ENCODE measurements around the gene SUFU. TPM values are rescaled to one million over a fixed set of nuclear protein-coding genes. Genes with fewer than 3 reads are reported as not detected.

Gene SUFU
- polyA plus RNA-seq, 1 donor: 14.6 TPM

DNA sequence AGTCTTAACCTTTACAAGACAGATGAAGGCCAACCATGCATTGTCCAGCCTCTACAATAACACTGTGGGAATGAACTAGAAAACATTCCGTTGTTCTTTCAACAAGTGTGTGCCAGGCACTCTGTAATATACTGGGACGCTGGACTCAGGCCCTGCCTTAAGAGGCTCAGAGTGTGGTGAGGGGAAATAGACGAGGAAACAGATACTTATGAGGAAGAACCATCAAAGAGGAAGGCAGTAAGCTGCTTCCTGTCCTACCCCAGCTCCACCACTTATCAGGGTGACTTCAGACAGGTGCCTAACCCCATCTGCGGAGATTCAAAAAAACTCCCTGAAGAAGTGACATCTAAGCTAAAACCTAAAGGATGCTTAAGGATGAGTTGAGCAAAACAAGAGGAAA lies 131.6 kb downstream of the SUFU start:
- no peak for DNase-seq (ENCODE audit: low read depth)

DNA sequence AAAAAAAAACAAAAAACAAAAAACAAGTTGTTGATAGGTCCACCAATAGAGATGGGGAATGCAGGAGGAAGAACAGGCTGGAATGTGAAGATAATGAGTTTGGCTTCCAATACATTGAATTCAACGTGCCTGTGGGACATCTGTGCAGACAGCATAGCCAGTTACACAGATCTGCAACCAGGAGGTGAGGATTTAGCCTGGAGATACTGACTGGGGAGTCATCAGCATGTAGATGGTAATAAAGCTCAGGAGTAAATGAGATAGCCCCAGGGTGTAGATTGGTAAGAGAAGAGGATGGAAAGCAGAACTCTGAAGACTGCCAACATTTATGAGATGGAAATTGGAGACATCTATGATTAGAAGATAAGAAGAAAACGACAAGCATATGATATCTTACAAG lies 135.8 kb downstream of the SUFU start:
- DNase-seq (ENCODE audit: low read depth): no peak

DNA sequence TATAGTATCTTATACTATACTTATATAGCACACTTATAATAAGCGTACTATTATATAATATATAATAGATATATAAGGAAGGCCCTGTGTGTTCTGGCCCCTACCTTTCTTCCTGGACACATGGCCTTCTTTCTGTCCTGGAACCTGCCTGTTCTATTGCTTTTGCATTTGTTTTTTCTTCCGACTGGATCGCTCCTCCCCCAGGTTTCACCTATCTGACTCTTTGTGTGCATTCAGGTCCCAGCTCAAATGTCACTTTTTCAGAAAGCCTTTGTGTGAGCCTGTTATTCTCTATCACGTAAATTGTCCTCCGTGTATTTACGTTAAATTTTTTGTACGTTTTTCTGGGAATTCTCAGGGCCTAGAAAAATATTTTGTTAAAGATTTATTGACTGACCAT lies 137.6 kb downstream of the SUFU start:
- no peak for DNase-seq (ENCODE audit: low read depth)

DNA sequence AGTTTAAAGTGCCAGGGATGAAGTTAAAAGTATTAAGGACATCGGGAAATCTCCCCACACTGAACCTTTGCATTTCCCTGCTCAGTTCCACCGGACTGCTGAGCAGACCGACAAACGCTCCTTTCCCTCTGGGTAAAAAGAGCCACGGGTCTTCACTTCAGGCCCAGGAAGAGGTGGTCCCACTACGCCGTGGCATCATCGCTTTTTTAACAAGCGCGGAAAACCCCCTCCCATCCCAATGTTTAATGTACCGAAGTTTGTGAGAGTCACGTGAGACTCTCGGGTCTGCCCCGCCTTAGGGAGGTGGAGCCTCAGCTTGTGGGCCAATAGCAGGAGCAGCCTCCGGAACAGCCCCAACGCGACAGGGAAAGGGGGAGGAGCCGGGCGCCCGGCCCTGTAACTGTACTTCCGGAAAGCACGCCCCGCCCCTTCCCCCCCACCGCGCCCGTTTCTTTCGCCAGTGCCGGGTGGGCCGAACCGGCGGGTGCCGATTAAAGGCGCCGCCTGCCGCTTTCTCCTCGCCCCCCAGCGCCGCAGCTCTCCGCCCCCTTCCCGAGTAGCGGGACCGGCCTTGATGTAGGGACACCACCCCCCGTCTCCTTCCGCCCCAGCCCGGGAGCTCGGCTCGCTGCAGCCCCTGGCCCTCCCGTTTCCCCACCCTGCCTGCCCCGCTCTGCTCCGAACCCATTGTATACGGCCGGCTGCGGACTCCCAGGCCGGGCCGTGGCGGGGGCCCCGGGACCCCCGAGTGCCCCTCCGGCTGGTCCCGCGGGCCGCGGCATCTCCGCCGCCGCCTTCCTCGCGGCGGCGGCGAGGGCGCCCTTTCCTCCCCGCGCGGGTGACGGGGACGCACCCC lies 138.3 kb downstream of the SUFU start:
- DNase-seq (ENCODE audit: low read depth): peak; percentile 90

DNA sequence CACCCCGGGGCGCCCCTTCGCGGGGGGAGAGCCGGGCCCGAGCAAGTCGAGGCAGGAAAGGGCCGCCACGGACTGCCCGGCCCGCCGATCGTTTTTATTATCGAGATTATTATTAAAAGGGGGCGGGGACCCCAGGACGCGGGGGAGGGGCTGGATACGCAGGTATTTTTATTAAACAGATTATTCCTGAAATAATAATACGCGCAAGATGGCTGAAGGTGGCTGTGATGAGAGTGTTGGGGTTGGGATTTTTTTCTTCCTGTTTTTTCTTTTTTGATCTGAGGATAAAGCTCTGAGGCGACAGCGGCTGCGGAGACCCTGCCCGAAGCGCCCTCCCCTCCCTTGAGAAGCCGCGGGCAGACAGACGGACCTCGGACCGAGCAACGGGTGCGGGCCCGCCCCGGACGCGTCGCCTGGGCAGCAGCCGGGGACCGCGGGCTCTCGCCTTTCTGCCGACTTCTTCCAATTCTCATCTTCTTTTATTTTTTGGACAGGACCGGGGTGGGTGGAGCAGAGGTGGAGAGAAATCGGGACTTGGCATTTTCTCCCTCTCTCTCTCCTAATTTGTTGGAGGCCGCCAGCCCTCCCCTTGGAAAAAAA lies 139.1 kb downstream of the SUFU start:
- peak; percentile 66 for DNase-seq (ENCODE audit: low read depth)

DNA sequence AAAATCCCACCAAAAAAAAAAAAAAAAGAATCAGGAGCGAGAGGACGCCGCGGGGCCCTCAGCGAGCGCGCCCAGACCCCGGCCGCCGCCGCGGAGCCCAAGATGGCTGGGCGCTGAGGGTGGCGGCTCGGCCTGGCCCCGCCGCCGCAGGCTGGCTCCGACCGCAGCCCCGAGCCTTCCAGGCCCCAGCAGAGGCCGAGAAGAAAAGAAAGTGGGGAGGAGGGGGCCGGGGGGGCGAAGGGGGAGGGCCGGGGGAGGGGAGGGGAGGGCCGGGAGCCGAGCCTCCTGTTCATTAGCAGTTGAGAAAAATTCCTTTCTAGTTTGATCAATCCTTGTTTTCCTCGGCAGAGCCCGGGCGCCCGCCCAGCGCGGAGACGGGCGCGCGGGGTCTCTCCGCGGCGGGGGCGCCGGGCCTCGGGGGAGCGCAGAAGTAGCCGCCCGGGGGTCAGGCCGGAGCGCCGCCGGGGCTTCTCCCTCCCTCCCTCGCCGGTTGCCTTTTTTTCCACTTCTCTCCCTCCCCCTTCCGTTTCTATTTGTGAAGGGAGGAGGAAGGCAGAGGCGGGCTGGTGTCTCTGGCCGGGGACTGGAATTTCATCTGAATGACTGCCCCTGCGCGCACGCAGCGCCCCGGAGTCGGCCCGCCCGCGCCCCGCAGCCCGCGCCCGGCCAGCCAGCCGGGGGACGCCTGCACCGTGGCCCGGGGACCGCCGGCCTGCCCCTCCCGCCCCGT lies 139.7 kb downstream of the SUFU start:
- no peak for DNase-seq (ENCODE audit: low read depth)

DNA sequence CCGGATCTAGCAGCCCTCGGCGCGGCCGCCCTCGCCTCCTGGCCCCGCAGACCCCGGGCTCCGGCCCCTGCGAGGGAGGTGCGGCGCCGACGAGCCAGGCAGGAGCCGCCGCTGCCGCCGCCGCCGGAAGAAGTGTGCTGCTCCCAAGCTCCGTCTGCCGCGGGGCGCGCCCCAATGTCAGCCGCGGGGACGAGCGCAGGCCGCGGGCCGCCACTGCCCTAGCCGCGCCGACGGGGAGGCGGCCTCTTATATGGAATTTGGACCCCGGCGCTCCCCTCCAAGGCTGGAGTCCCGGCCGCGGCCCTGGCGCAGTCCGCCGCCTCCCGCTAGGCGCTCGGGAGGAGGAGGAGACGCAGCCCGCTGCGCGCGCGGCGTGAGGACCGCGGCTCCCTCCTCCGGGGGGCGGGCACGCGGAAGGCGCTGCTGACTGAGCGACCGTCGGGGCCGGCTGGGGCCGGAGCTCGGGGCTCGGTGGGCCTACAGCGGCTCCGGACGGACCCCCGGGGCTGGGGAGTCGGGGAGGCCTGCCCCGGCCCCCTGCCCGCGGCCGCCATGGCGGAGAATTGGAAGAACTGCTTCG lies 140.4 kb downstream of the SUFU start, which contains the start of gene TRIM8:
Gene TRIM8, plus strand, starts transcription at position 414 of the 580 bp plus-strand sequence. Its CDS starts 139 bp downstream, at position 553.
- no peak for DNase-seq (ENCODE audit: low read depth)

DNA sequence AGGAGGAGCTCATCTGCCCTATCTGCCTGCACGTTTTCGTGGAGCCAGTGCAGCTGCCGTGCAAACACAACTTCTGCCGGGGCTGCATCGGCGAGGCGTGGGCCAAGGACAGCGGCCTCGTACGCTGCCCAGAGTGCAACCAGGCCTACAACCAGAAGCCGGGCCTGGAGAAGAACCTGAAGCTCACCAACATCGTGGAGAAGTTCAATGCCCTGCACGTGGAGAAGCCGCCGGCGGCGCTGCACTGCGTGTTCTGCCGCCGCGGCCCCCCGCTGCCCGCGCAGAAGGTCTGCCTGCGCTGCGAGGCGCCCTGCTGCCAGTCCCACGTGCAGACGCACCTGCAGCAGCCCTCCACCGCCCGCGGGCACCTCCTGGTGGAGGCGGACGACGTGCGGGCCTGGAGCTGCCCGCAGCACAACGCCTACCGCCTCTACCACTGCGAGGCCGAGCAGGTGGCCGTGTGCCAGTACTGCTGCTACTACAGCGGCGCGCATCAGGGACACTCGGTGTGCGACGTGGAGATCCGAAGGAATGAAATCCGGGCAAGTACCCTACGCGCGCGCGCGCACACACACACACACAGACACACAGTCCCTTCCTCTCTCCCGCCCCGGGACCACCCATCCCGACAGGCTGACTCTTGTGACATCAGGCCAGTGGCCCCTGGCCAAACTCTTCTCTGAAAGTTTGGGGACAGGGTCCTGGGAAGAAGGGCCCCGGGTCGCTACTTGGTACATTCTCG lies 141.0 kb downstream of the SUFU start:
- no peak for DNase-seq (ENCODE audit: low read depth)

DNA sequence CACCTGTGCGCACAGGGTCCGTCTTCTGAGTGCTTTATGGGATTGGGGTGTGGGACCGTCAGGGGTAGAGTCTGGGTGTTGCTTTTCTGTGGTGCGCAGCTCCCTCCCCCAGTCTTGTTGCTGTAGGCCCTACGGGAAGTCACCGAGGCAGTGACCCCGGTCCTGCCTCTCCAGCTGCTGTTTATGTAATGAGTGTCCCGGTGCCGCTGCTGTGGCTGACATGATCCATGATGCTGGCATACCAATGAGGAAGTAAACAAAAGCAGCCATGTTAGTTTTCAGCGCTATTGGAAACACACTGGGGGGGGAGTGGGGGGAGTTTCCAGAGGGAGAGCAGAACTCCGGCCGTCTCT lies 141.6 kb downstream of the SUFU start:
- DNase-seq (ENCODE audit: low read depth): peak; percentile 51

DNA sequence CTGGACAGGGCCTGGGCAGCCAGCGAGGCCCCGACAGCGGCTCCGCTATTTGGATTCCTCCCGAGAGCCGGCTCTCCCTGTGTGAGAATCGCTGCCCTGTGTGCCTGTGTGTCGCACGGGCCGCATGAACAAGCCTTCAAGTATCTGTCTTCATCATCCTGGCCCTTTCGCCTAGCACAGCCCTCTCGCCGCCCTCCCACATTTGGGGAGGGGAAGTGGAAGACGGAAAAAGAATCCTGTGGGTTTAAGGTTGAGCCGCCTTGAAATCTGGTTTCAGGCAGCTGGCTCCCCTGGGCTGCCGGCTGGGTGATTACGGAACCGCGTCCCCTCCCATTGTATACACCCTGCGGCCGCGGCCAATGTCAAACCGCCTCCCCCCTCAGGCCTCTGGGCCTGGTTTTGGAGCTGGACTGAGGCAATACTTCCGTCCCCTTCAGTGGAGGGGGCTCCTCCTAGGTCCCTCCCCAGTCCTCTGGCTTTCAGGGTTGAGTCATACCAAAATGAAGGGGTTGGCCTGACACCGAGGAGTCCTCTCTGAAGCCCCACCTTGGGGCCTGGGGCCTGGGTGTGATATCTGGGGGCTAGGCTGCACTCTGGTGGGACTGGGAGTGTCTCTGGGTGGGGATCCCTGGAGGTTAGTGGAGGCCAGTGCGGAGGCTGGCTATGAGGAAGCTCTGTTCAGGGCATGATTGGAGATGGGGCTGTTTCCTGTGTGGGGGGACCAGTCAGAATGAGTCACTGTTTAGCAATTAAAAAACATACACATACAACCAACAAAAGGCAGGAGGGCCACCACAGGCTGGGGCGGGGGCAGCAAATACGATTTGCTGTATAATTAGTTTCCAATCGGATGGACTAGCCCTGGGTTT lies 142.2 kb downstream of the SUFU start:
- peak; percentile 91 for DNase-seq (ENCODE audit: low read depth)

DNA sequence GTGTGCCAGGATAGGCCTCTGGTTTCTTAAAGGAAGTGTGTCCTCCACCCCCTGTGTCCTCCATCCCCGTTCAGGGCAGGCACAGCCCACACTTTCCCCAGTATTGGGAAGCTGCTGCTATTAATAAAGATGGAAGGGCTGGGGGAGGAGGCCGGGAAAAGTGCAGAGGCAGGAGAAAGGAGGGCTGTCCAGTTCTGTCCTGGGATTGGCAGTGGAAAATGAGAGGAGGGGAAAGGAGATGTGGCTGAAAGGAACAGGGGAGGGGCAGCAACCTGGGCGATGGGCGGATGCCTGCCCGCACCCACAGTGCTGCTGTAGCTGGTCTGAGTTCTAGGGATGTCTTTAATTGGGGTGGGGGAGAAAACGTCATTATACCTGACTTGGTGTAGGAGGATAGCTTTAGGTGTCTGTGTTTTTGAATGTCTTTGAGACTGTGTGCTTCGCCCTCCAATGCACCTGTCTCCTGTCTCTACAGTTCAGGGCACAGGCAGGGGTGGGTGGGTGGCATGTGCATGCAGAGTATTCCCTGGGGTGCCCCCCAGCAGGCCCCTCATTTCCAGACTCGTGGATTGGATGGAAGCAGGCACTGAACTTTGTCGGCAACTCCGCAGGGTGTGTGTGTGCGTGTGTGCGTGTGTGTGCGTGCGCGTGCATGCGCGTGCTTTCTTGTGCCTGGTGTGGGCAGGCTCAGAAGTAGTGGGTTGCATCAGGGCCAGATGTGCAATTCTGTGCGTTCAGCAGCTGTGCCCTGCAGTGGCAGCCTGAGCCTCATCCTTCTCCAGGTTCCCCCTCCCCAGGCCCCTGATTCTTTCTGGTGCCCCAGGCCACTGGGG lies 143.1 kb downstream of the SUFU start:
- DNase-seq (ENCODE audit: low read depth): peak; percentile 51

DNA sequence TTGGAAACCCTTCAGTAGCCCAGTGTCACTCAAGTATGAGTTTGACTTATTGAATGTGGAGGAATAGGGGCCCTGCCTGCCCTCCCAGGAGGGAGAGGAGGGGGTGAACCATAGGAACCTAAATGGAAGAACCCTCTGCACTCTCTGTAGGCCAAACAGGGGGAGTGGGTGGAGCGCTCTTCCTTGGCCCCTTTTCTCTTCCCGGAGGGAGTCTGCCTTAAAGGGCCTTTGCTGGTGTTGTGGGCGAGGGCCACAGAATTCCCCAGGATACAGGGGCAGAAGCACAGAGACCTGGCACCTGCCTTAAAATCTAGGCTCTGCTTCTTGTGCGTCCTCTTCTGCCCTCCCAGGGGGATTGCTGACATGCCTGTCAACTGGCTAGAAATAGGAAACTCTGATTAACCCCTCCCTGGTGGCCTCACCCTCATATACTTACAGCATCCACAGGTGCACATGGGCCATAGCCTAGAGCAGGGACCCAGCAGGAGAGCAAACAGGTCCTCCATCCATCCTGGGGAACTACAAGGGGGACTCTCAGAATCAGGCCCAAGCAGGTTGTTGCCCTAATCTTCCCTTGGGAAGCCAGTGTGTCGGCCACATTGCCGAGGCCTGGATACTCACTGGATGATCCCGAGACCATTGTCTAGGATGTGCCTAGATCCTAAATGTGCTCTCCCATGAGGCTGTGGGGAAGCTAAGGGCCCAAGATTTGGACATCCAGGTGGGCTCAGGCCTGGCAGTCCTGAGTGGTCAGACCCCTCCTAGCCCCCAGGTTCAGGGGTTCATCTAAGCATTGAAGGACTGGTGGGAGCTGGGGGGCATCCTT lies 143.9 kb downstream of the SUFU start:
- no peak for DNase-seq (ENCODE audit: low read depth)

DNA sequence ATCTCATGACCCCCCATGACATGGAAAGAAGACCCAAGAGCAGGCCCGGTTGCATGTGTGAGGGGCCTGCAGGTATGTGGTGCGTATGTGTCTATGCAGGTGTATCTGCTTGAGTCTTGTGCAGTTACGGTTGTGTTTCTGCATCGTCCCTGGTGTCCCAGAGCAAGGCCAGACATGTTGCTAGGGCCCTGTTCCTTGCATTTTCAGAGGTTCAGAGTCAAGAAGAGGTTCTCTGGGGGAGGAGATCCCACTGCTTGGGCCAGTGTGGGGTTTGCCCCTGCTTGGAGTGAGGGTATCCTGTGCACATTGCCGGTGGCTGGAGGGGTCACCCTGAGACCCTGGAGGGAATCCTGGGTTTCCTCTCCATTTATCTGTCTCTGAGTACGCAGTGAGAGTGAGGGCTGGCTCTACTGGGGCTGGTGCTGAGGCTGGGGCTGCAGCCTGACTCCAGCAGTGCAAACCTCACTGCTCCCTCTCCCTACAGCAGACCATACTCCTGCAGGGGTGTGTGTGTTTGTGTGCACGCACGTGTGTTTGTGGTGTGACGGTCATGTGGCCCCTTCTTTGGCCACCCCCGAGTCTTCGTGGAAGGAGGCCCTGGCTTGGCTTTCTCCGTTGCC lies 144.6 kb downstream of the SUFU start:
- no peak for DNase-seq (ENCODE audit: low read depth)

DNA sequence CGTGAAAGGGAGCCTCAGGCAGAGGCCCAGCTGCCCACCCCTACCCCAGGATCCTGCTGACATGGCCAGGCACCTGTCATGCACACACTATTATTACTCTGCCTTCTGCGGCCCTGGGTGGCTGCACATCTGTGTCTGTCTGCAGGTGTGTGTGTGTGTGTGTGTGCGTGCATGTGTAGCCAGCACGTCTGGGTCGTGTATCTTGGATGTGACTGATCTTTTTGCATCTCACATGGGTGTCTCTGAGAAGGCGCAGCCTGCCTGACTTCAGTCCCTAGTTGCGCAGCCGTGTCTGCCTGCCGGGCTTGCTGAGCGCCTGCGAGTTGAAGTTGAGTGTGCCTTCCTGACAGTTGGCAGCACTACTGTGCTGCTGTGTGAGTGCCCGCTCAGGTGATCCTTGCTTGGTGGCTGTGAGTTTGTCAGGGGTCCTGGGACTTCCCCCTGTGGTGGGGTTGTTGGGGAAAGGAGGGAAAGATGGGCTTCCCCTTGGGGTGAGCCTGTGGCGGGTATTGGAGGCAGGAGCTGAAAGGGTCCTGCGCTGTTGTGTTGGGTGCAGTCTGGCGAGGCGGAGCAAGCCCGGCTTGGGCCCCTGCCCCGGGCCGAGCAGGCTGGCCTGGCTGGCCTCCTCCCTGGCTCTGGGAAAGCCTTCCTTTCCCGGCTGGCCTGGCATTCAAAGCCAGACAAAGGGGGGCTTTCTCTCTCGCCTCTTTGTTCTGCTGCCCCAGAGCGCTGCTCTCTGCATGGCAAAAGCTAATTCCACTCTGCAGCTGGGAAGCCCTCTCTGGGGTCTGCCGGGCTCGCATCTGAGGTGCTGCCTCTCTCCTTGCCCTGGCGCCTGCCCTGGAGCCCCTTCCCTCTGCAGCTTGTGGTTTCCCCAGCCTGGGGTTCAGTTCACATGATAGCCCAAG lies 145.4 kb downstream of the SUFU start:
- no peak for DNase-seq (ENCODE audit: low read depth)

DNA sequence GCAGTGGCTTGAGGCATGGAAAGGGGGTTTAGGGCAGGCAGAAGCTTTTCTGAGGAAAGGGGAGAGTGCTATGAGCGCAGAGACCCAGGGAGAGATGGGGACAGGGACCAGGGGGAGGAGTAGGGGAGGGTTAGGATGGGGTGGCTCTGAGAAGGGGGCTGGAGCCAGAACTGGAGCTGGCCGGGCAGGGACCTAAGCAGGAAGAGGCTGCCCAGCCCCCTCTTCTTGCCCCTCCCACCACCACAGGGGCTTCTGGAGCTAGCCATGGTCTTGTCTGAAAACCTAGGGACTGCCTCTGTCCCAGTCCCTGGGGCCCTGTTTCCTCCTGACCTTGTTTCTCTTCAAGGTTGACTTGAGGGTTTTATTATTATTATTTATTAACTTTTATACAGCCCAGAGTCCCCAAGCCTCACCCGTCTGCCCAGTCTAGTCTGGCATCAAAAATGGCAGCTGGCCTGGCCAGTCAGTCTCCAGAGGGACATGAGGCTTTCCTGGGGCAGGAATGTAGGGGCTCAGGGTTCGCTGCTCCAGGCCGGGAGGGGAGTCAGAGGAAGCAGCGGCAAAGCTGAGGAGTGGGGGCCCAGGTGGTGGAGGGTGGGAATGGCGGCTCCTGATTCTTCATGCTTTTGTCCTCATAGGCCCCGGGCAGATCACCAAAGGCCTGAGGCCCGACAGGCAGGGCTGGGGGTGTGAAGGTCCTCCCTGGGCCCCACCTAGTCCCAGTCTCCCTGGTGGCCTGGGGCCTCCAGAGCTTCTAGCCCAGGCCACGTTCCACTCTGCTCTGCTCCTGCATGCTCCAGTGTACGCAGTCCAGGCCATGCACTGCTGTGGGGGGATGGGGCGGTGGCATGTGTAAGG lies 146.3 kb downstream of the SUFU start:
- no peak for DNase-seq (ENCODE audit: low read depth)
